ENCODE measurements around the gene STK31.
"Not testable (repeated sequence)": the region's sequence is repeated elsewhere in the genome, so short reads cannot be mapped to it uniquely, and the experiment has no call there.

Gene STK31

DNA sequence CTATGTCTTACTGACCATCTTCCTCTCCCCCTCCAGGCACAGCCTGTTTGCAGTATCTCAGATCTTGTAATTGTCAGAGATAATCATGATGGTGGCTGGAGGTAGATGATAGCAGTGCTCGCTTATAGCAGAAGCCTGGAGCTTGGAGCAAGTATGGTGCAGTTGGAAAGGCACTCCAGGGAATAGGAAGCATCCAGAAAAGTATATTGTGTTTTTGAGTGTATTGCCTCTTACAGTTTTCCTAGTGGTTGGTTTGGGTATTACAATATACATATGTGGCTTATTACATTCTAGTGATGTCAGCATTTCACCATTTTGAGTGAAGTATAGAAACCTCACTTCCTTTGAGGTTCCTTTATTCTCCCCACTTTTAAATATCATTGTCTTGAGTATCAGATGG, 101.5 kb downstream of the STK31 start:
- DNase-seq, result no peak

DNA sequence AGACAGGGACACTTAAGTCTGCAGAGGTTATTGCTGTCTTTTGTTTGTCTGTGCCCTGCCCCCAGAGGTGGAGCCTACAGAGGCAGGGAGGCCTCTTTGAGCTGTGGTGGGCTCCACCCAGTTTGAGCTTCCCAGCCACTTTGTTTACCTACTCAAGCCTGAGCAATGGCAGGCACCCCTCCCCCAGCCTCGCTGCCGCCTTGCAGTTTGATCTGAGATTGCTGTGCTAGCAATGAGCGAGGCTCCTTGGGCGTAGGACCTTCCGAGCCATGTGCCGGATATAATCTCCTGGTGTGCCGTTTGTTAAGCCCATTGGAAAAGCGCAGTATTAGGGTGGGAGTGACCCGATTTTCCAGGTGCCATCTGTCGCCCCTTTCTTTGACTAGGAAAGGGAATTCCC, 118.1 kb downstream of the STK31 start:
- DNase-seq, result not testable (repeated sequence)

DNA sequence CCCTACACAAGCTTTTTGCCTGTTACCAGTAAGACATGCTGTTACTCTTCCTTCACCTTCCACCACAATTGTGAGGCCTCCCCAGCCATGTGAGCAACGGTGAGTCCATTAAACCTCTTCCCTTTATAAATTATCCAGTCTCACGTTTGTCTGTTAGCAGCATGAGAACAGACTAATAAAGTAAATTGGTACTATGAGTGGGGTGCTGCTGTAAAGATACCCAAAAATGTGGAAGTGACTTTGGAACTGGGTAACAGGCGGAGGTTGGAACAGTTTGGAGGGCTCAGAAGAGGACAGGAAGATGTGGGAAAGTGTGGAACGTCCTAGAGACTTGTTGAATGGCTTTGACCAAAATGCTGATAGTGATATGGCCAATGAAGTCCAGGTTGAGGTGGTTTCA, 122.7 kb downstream of the STK31 start:
- not testable (repeated sequence) for DNase-seq

DNA sequence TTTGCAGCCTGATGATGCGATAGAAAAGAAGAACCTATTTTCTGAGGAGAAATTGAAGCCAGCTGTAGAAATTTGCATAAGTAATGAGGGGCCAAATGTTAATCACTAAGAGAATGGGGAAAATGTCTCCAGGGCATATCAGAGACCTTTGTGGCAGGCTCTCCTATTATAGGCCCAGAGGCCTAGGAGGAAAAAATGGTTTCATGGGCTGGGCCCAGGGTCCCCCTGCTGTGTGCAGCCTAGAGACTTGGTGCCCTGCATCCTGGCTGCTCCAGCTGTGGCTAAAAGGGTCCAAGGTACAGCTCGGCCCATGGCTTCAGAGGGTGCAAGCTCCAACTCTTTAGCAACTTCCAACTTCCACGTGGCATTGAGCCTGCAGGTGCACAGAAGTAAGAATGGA, 123.4 kb downstream of the STK31 start:
- no peak for DNase-seq

DNA sequence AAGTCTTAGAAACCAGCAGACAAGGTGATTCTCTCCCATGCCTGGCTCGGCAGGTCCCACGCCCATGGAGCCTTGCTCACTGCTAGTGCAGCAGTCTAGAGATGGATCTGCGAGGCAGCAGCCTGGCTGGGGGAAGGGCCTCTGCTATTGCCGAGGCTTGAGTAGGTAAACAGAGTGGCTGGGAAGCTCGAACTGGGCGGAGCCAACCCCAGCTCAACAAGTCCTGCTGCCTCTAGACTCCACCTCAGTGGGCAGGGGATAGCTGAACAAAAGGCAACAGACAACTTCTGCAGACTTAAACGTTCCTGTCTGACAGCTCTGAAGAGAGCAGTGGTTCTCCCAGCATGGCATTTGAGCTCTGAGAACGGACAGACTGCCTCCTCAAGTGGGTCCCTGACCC, 134.8 kb downstream of the STK31 start:
- not testable (repeated sequence) for DNase-seq

DNA sequence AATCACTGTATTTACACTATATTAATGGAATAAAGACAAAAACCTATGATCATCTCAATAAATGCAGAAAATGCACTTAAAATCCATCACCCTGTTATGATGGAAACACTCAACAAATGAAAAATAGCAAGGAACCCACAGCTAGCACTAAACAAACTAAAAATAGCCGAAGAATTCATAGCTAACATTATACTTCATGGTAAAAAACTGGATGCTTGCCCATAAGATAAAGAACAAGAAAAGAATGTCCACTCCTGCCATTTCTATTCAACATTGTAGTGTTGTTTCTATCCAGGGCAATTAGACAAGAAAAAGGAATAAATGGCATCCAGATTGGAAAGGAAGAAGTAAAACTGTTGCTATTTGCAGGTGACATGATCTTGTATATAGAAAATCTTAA, 142.1 kb downstream of the STK31 start:
- DNase-seq, result no peak

DNA sequence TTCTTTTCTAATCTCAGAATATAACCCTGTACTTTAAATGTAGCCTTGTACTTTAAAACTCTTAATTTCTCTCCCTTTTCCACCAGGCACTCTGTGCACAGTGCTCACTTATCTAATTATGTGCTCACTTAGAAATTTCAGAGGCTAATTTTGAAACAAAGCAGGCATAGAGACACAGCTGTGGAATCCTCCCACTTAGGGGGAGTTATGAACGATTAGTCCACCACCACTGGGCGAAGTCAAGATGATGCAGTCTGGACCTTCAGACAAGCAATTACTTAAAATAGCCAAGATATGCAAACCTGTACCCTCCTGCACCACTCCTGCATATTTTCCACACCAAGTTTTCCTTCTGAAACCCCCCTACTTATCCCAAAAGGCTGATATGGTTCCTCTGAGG, 143.0 kb downstream of the STK31 start:
- DNase-seq, result no peak

DNA sequence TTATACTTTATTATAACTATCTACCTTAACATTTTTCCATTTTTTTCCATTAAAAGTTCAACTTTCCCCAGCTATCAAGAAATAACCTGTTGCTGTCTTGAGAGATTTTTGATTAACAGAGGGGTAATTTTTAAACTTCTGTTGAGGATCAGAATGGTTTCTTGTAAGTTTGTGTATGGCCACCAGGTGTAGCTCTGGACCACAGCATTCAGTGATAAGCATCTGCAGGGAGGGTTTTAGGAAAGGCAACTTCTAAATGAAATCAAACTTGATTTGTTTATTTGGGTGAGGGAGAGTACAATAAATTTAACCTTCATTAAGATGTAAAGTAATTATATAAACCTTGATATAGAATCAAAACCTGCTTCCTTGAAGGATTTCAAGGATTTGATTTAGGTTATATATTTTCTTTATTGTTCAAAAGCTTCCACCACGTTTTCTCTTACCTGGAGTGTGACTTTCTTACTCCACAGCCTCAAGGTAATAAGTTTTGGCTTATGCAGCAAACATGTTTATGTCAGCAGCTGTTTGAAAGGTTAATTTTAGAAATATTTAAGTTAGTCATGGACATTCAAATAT, 153.3 kb downstream of the STK31 start:
- no peak for DNase-seq

DNA sequence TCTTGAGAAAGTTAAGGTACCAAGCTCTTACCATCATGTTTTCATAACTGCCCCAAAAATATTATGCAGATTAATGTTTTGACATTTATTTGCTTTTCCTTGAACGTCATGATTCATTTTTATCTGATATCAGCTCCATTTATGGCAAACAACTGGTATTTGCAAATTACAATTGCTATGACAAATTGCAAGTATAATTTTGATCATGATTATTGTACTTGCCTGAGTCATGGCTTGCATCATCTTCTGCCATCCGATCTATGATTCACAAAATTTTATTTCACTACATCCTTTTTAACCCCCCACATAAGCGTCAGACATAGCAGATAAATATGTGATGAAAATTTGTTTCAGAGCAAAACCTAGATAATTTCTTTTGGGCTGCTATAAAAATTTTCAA, 155.0 kb downstream of the STK31 start:
- no peak for DNase-seq

DNA sequence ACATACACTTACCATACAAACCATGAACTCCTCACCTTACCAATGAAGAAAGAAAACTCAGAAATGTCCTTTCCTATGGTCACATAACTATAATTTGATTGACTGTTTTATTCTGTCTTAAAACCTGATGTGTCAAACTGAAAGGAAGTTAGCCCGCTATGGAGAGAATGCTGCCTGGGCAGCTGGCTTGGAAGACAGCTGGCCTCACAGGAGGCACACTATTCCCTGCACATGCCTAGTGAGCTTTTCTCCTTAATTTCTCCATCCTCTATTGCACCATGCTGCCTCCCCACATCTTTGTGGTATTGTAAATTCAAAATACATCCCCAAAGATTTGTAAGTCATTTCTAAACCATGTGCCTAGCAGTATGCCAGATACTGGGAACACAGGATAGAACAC, 163.3 kb downstream of the STK31 start:
- DNase-seq, result no peak

DNA sequence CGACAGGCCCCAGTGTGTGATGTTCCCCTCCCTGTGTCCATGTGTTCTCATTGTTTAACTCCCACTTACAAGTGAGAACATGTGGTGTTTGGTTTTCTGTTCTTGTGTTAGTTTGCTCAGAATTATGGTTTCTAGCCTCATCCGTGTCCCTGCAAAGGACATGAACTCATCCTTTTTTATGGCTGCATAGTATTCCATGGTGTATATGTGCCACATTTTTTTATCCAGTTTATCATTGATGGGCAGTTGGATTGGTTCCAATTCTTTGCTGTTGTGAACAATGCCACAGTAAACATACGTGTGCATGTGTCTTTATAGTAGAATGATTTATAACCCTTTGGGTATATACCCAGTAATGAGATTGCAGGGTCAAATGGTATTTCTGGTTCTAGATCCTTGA, 166.5 kb downstream of the STK31 start:
- DNase-seq, result not testable (repeated sequence)

Measured in activated effector memory CD4-positive, alpha-beta T cell treated with anti-CD3 and anti-CD28 coated beads, Interleukin-2, amount 50 U/mL, for 16 hours (primary cell).